NCI-H774 (cell line): ENCODE measurements around the gene EHD3.

Source experiments
- DNase-seq: peaks from one replicate; lab custom pipeline; 2025; lab: John Stamatoyannopoulos, UW

EHD3 gene

DNA sequence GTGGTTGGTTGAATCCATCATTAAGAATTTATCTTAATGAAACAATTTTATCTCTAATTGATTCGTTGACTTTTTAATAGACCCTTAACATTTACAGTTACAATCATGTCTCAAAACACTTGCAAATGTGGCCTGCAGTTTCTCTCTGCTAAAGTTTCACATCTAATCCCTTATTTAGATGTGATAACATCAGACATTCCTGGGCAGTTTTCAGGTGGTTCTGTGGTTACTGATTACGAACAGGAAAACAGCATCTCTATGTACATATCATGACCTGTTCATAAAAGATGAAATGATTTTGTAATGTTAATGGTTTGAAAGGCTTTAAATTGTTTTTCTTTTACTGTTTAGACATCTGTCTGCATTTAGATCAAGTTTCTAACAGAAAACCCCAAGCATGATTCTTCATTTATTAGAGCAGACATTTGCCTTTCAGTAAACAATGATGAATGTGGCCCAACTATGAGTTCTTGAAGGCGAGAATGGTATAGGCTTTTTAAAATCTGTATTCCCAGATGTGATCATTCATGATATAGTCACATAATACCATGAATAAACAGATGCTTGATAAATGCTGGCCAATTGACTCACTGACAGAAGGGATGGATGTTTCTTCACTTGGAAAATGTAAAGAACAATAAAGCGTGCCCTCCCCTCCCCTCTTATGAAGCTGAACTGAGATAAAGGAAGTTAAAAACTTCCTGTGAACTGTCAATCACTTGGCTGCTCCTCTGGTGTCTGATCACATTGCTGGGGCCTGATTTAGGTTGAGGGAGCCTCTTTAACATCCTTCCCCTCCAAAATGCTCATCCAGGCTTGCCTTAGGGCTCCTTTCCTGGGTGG is 20.1 kb upstream of the EHD3 start:
- no peak for DNase-seq

- DNase-seq, result no peak
Observed at GRCh38 chr2:31214444-31214915, 19.5 kb upstream of the EHD3 start.

DNA sequence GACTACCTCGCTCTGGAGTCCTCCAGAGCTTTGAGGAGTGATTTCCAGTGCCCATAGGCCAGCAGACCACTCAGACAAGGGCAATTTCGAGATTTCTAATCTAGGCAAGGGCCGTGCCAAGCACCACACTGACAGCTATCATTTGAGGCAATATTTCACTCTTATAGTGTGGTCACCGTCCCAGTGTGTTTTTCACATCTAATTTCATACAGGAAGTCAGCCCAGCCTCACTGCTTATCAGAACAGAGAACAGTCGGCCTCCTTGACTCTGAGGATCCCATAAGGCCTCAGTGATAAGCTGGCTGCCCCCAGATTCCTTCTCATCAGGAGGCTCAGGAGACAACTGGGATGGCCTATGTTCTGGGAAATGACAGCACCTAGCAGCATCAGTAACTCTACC is 17.2 kb upstream of the EHD3 start:
- no peak for DNase-seq

DNA sequence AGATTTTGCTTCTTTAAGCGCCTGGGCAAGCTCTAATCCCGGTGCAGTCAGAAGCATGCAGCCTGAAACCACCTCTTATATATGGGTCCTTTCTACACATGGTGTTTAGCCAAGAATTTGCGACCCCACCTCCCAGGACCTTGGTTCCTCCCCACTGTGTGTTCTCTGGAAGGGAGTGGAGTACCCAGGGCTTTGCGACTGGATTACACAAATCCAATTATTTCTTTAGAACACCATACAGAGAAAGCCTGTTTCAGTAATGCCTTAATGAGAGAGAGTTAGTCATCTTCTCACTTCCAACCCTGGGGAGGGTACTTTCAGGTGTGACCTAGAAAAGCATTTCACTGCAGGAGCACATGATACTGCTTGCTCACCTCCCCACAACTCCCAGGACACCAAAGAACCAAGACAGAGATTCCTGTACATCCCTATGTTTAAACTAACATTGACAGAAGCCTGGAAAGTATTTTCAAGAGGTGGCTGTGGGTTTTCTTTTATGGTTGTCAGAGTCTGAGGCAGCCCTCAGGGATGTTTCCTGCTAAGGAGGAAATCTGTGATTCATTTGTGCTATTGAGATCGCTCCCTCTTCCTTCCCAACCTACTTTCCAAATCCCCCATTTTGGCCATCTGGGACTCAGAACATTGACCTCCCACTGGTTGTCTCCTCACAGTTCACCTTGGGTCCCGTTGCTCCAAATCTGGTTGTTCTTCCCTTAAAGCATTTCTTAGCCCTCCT is 16.3 kb upstream of the EHD3 start, which contains the start of gene CAPN14:
CAPN14 (minus strand) TSS at position 51 of the 736 bp plus-strand sequence. CDS start 12,068 bp downstream, outside the sequence.
- DNase-seq, result no peak

DNA sequence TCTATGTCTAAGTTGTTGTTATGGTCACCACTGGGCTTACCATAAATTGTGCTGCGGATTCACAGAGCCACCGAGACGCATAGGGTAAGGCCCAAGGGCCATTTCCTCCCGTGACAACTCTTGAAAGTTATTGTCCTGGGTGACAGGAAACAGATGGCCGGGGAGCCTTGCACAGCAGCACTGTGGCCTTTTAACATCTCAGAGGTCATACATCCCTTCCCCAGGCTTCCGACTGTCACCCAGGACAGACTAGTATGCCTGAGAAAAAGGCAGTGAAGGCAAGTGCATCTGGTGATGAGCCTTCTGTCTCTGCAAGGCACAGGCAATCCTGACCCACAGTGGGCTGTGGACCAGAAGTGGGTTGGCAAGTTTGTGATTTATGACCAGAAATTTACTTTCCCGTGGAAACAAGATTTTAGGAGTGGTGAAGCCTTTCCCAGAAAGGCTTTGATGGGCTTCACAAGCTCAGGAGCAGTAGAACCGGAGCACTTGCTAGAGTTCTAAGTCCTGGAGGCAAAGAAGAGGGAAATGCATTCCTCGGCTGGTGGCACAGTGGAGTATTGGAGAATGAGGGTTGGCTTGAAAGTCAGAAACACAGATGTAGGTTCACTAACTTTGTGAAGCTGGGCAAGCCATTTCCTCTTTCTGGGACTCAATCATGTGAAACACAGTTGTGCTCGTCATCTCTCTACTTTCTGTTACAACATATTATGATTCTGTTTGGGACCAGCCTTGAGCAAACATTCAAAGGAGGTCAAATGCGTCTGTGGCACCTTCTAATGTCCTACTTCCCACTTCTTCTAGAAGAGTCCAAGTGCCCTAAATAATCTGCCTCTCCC is 14.6 kb upstream of the EHD3 start:
- no peak for DNase-seq

DNA sequence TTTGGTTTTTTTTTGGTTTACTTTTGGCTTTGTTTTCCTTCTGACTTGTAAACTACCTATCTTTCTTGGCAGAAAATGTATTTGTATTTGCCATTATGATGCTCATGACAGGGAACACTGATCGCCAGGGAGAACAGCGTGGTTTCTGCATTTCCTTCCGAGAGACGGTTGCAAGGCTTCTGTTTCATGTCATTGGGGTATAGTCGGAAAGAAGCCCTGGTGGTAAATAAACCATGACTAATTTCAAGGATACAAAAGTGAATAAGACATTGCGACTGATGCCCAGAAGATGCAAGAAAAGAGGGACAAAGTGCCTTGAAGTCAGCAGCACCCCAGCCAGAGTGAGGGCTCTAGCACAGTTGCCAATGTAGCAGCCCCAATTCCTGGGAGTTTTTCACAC is 12.4 kb upstream of the EHD3 start:
- no peak for DNase-seq

- DNase-seq, result no peak
Observed at GRCh38 chr2:31222071-31222470, 11.9 kb upstream of the EHD3 start.

- DNase-seq, result no peak
Observed at GRCh38 chr2:31223026-31223425, 10.9 kb upstream of the EHD3 start.

GRCh38 chr2:31223749-31224148 is 10.2 kb upstream of the EHD3 start:
- no peak for DNase-seq

GRCh38 chr2:31226266-31226665 is 7.7 kb upstream of the EHD3 start:
- DNase-seq, result no peak

DNA sequence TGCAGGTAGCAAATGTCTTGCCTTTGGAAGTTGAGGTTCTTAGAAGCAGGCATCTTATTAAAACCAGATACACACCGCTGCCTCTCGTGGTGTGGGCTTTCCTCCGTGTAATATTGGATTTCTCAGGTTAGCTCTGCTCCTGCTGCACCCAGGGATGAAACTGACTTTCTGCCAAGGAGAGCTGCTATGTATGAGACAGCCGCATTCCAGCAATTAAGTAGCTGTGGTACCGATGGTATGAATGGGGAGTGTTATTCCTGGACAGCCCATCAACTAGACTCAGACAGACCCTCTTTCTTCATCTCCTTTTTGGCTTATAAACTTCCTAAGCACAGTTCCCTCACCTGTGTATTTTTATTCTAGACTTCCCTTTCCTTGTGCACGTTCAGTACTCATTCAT is 6.8 kb upstream of the EHD3 start:
- no peak for DNase-seq

- DNase-seq, result peak; percentile 14
Observed at GRCh38 chr2:31227711-31228125, 6.2 kb upstream of the EHD3 start.

- DNase-seq, result no peak
Observed at GRCh38 chr2:31228717-31229116, 5.2 kb upstream of the EHD3 start.

DNA sequence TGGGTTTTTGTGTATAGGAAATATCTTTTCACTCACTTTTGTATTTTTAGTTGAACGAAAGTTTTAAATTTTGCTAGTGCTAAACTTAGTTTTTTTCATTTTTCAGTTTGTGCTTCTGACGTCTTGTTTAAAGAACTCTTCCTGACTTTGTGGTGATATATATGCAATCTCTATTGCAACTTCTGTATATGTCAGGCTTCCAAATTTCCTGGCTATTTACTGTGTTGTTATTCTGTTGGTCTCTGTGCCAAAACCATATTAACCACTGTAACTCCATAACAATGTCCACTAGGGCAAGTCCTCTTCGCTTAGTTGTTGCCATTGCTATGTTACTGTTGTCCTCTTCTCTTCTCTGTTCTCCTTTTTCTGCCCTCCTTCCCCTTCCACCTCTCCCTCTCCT is 3.2 kb upstream of the EHD3 start:
- no peak for DNase-seq

GRCh38 chr2:31231571-31232302 is 2.2 kb upstream of the EHD3 start:
- no peak for DNase-seq

- DNase-seq, result no peak
Observed at GRCh38 chr2:31232586-31232985, 1.4 kb upstream of the EHD3 start.

GRCh38 chr2:31233231-31233630 is 721 bp upstream of the EHD3 start:
- peak; percentile 72 for DNase-seq

- no peak for DNase-seq
Observed at GRCh38 chr2:31234683-31235503, 941 bp downstream of the EHD3 start.

DNA sequence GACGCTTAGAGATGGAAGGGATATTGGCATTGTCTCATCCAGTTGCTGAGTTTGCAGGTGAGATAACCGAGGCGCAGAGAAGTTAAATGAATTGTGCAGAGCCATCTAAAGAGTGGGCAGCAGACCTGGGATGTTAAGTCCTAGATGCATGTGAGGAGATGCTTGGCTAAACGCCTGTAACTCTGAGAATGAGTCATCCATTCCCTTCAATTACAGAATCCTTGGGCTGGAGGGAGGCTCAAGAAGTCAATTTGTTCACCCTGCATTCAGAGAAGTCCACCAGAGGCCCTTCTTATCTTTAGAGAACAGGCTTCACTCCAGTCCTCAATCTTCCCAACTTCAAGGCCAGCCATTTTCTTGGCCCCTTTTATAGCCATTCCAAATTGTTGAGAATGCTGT is 1.6 kb downstream of the EHD3 start:
- DNase-seq, result no peak

DNA sequence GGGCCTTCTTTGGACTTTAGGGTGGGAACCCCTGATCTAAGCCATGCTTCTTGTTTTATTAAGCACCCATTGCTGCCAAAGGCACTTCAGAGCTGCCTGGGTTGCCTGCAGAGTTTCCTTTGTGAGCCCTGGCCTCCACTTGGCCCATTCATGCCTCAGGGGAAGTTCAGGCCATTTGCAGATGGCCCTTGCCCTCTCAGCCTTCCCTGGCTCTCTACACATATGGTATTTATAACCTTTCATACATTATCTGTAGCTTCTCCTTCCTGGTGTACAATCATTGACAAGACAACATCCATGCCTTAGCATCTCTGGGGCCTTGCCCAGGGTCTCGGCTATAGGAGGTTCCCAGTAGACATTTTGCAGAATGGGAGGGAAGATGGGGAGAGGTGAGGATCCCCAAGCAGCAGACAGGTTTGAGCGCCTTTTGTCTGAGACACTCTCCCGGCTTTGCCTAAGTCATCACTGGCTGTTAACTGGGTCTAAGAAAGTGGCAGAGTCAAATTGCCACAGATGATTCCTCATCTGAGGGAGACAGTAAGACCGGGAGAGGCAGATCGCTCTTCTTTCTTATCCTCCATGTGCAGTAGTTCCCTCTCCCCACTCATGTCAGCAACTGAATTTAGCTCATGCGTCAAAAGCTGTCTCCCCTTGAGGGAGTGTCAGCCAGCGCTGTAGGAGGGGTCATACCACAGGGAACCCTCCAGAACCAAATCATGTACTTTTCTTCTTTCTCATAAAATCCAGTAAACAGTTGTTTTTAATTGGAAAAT is 2.7 kb downstream of the EHD3 start:
- DNase-seq, result no peak
